Activated CD4-positive, alpha-beta T cell treated with anti-CD3 and anti-CD28 coated beads for 24 hours (primary cell): ENCODE measurements around the gene STAG2.

Experiments used
- DNase-seq, 2 donors: peaks; one replicate each; pipeline ENCODE4 v3.0.0-alpha.2; 2020; ENCODE audit warnings: low read depth in 2 of 2

The STAG2 gene

DNA sequence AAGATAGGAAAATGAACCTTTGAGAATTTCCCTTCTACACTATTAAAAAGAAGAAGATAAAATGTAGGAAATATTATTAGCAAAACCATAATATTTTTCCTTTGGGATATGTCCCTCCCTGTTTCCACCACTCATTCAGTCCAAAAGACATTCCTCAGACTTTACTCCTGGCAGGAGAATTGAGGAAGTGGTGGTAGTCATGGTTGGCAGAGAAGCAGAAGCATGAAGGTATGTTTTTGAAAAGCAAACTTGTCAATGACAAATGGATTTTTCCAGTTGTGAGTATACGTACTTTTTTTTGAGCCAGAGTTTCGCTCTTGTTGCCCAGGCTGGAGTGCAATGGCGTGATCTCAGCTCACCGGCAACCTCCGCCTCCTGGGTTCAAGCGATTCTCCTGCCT, 13.7 kb downstream of the STAG2 start:
- no peak for DNase-seq

DNA sequence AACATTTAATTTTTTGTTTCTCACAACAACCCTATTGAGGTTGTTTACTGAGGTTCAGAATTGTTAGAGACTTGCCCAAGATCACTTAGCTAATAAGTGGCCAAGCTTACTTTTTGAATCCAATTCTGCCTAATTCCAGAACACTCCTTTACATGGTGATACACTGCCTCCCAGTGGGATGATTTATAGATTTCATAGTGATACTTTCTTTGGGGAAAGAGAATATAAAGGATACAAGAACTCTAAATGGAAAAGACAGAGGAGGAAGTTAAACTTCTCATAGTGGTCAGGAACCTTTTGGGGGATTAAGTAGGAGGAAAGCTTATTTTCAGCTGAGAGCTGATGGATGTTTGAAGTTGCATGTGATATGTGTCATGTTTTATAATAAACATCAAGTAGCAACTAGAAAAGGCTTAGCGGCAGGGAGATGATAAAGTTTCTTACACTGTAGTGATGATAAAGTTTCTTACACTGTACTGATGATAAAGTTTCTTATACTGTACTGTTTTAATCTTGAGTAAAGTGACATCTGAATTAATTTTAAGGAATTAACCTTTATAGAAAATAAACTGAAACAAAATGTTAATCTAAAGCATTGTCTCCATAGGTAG, 15.3 kb downstream of the STAG2 start:
- DNase-seq: no peak

GRCh38 chrX:123983240-123983639, 21.7 kb downstream of the STAG2 start:
- no peak for DNase-seq

- DNase-seq: no peak
Measured at GRCh38 chrX:123986377-123986776, 24.9 kb downstream of the STAG2 start.

DNA sequence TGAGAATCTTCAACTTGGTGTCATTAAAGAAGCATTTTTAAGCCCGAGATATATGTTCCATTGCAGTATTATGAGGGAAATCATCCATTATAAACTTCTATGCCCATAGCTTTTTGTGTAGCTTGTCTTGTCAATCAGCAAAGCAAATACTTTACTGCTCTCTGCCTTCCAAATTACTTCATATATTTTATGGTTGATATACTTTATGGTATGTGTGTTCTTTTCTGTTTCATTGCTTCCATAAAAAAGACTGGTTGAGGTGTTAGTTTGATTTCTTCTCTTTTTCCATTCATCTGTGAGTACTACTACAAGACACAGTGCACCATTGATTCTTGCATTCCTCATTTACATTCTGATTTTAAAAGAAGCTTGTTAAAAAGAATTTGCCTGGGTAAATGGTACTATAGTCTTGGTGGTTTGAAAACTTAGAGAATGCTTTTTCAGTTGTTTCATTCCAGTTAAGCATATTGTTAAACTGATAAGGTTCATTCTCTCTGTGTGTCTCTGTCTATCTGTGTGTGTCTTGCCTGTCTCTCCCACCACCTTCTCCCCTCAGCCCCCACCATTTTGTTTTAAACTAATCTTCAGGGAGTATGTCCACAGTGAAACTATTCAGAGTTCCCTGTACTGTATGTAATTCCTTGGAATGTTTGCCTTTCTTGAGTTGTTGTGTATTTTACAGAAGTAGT, 27.1 kb downstream of the STAG2 start:
- no peak for DNase-seq

GRCh38 chrX:123989235-123989634, 27.7 kb downstream of the STAG2 start:
- no peak for DNase-seq

DNA sequence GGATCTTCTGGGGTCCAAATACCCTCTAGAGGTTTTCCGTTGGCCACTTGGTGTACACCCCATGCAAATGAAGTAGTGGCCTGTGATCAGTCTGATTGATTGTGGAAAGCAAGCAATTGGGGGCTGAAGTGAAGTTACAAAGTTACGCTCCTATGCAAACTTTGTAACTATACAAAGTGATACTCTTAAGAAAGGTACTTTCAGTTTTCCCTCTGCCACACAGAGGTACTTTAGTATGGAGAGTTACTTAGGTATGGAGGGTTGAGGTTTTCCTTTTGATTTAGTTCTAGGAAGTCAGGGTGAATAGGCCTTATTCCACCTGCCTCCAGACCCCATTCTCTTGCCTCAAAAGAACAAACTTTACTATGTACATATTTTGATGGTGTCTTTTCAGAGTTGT, 28.7 kb downstream of the STAG2 start:
- no peak for DNase-seq

DNA sequence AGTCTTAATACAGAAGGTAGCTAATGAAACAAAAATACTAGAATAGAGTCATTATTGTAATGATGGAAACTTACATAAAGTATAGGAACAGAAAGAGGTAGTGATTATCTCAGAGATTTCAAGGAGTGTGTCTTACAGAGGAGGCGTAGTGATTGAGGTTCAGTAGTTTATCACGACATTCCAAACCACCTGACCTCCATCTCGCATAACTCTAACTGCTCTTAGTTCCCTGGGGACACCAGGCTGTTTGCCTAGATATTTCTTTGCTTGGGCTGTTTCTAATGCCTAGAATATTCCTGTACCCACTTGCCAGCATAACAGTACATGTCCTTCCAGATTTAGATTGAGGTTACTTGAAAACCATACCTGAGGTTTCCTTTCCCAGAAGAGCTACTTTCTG, 29.1 kb downstream of the STAG2 start:
- no peak for DNase-seq

GRCh38 chrX:123993326-123993725, 31.8 kb downstream of the STAG2 start:
- no peak for DNase-seq

DNA sequence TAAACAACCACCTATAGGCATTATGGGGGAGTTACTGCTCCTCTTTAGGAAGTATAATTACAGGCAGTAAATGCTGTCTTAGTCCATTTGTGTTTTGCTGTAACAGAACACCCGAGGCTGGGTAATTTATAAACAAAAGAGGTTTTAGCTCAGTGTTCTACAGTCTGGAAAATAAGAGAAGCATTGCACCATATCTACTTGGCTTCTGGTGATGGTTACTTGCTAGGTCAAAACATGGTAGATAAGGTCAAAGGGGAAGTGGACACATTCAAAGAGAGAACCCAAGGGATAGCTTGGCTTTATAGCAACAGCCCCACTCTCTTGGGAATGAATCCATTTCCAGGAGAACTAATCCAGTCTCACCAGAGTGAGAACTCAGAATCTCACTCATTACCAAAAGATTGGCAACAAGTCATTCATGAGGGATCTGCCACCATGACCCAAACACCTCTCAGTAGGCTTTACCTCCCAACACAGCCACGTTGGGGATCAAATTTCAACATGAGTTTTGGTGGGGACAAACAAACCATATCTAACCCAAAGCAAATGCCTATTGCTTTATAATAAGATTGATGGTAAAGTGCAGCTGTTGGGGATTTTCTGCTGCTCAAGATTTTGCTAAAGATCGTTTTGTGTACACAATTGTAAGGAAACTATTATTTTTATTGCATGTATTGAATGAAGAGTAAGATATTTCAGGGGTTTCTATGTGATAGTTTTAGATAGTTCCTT, 32.6 kb downstream of the STAG2 start:
- no peak for DNase-seq

DNA sequence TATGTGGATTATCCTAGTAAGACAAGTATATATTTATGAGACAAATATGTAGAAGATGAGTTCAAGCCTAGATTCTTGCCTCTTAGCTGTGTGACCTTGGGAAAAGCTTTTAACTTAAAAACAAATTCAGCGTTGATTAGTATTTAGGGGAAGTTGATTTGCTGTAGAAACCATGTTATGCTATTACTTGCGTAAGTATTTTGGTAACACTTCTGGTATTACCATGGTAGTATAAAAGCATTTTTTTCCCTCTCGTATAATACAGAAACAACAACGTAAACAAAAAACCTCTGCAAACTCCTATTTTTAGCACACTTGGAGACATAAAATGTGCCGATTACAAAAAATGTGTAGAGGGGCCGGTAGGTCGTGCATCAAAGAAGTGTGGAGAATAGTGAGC, 33.2 kb downstream of the STAG2 start:
- DNase-seq: no peak

DNA sequence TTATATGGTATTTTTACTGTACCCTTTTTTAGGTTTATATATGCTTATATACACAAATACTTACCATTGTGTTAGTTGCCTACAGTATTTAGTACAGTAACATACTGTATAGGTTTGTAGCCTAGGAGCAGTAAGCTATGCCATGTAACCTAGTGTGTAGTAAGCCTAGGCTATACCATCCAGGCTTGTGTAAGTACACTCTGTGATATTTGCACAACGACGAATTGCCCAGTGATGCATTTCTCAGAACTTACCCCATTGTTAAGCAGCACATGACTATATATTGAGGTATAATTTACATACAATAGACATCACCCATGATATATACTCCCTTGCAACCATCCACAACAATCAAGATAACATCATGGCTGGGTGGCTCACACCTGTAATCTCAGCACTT, 40.1 kb downstream of the STAG2 start:
- no peak for DNase-seq

GRCh38 chrX:124005228-124005627, 43.7 kb downstream of the STAG2 start:
- no peak for DNase-seq

DNA sequence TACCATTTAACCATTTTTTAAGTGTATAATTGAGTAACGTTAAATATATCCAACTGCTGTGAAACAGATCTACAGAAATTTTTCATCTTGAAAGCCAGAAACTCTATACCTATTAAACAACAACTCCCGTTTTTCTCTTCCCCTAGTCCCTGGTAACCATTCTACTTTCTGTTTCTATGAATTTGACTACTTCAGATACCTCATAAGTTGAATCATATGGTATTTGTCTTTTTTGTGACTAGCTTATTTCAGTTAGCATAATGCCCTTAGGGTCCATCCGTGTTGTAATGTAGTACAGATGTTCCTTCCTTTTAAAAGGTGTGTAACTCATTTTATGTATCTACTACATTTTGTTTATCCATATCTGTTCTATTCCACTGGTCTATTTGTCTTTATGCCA, 48.7 kb downstream of the STAG2 start:
- DNase-seq: no peak

- DNase-seq: no peak
Measured at GRCh38 chrX:124010566-124010965, 49.1 kb downstream of the STAG2 start.

GRCh38 chrX:124015721-124016120, 54.2 kb downstream of the STAG2 start:
- DNase-seq: no peak

DNA sequence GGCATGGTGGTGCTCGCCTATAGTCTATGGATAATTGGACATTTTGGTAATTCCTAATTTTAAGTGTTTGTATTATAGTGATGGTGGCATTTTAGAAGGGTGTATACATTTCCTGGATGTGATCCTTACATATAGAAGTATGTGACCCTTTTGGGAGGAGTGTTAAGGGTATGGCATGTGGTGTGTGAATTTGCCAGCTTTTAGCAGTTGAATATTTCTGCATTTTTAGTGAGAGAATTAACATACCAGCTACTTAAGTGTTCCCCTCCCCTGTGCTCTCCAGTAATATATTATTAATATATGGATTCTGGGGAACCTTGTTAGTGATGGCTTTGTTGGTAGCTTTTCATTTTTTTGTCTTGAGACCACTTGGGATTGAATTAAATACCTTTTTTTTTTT, 55.3 kb downstream of the STAG2 start:
- no peak for DNase-seq

DNA sequence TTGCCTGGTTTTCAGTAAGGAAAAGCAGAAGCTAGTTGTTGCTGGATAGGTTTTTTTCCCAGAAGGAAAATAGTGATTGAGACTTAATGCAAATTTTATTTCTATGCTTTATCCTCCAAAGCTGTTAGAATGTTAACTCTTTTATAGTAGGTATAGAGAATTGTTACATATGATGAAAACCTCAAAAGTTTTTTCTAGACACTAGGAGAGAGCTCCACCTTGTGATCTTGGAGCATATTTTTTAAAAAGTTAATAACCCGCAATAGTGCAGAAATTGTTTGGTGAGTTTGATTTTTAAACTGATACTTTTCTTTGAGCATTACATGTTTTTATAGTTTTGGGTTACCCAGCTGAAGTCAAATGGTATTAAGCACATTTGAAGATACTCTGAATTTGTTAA, 56.5 kb downstream of the STAG2 start:
- no peak for DNase-seq

DNA sequence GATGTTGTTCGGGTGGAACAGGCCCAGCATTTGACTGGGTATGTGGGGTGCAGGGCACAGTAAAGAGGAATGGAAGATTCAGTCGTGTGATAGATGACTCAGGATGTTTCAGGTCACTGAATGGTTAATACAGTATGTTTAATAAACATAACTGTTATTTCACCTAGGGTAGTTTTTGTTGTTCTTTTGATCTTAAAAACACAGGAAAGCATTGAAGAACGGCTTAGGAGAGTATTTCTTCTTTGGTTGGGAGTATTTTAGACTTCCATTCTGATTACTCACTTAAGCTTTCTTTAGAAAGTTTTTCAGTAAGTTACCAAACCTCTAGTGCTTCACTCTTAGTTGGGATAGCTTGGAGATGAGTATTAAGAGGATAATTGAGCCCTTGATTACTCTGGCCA, 62.3 kb downstream of the STAG2 start:
- DNase-seq: no peak

DNA sequence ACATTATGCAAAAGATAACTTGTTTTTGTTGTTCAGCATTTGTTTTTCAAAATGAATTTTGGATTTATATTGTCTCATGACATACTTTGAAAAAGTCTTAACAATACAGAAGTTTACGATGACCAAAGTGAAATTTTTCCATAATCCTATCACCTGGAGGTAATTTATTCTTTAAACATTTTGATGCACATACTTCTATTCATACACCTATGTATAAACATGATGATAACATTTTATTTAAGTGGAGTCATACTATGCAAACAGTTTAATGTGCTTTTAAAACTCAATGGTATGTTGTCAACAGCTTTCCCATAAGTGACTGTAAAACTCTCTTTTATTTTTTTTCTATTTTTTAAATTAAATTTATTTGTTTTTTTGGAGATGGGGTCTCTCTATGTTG, 65.0 kb downstream of the STAG2 start:
- no peak for DNase-seq

- no peak for DNase-seq
Measured at GRCh38 chrX:124028182-124028581, 66.7 kb downstream of the STAG2 start.

DNA sequence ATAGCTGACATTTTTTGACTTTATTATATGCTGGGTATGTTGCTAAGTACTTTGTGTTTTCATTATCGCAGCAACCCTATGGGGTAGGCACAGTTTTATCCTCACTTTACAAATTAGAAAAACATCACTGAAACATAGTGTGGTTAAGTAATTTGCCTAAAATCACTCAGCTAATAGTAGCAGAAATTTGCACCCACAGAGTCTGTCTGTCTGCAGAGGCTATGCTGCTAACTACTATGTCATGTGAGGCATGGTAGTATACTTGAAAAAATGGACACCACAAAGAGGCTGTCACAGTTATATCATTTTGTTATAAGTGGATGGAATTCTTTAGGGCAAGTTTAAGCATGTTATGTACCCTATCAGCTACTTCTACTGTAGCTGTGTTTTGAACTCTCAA, 69.0 kb downstream of the STAG2 start:
- no peak for DNase-seq

GRCh38 chrX:124033821-124034220, 72.3 kb downstream of the STAG2 start:
- no peak for DNase-seq
